Skeletal muscle tissue (tissue), 4 donors: ENCODE results near the gene RICTOR. TPM values are rescaled to one million over a fixed set of nuclear protein-coding genes. Genes with fewer than 3 reads are reported as not detected.
"Not testable (repeated sequence)": the region's sequence is repeated elsewhere in the genome, so short reads cannot be mapped to it uniquely, and the experiment has no call there.

Source experiments
- H3K27ac ChIP-seq: one replicate; pipeline ENCODE4 v1.7.0; 2013; ENCODE audit warnings: mild to moderate bottlenecking, low read depth, low read length, inconsistent platforms
- H3K27me3 ChIP-seq, 3 donors: one replicate each; pipeline ENCODE4 v1.7.0; 2013; ENCODE audit warnings: low read length in 3 of 3; ENCODE audit not compliant: control insufficient read depth in 3 of 3, insufficient read depth in 3 of 3
- H3K36me3 ChIP-seq, 3 donors: one replicate each; pipeline ENCODE4 v1.7.0; 2013; ENCODE audit warnings: low read length in 3 of 3; ENCODE audit not compliant: control insufficient read depth in 3 of 3, insufficient read depth in 3 of 3
- H3K4me1 ChIP-seq, 3 donors: one replicate each; pipeline ENCODE4 v1.7.0; 2013; ENCODE audit warnings: low read length in 3 of 3, mild to moderate bottlenecking in 3 of 3; ENCODE audit not compliant: control insufficient read depth in 3 of 3, insufficient read depth in 3 of 3
- H3K4me3 ChIP-seq, 3 donors: one replicate each; pipeline ENCODE4 v1.7.0; 2013; ENCODE audit warnings: low read length in 3 of 3
- H3K9ac ChIP-seq, 3 donors: one replicate each; pipeline ENCODE4 v1.7.0; 2013; ENCODE audit warnings: low read length in 3 of 3, mild to moderate bottlenecking in 3 of 3, moderate library complexity in 2 of 3, low read depth in 1 of 3
- H3K9me3 ChIP-seq, 3 donors: one replicate each; pipeline ENCODE4 v1.7.0; 2013; ENCODE audit warnings: low read length in 3 of 3; ENCODE audit not compliant: control insufficient read depth in 3 of 3
- total RNA-seq: library from RNA; depleted of rRNA; stranded (reverse); fragments of >200 nt; gene quantifications from one replicate; pipeline ENCODE4 v1.2.3, GENCODE V29; 2014
- donor health status: Osteomylitis.

The RICTOR gene
- total RNA-seq, 1 donor from 2014 or later: 32.9 TPM

GRCh38 chr5:39001683-39002082 lies 72.5 kb downstream of the RICTOR start:
- H3K27me3 ChIP-seq: no peaks in the 10 kb centered on the region
- peaks cover 0 to 4% (median 3%) of the 10 kb centered on the region in 3 donors for H3K36me3 ChIP-seq
- H3K9me3 ChIP-seq: no peaks in the 10 kb centered on the region
- H3K4me3 ChIP-seq: no peak overlapping the region
- no peak overlapping the region for H3K9ac ChIP-seq
- H3K27ac ChIP-seq: no peak overlapping the region
- no peaks in the 10 kb centered on the region for H3K4me1 ChIP-seq

GRCh38 chr5:38999037-38999436 lies 75.2 kb downstream of the RICTOR start:
- Histone ChIP-seq H3K9me3 (no peaks in the 10 kb centered on the region), H3K27me3 (no peaks in the 10 kb centered on the region), H3K4me1 (no peaks in the 10 kb centered on the region), H3K36me3 (peaks cover 0 to 4% (median 3%) of the 10 kb centered on the region in 3 donors), H3K4me3 (no peak overlapping the region), H3K9ac (no peak overlapping the region), H3K27ac (no peak overlapping the region)

- H3K27me3 ChIP-seq: no peaks in the 10 kb centered on the region
- peak overlapping the region in 1 of 3 donors; percentile 33 for H3K9ac ChIP-seq
- no peak overlapping the region for H3K4me3 ChIP-seq
- no peaks in the 10 kb centered on the region for H3K9me3 ChIP-seq
- no peaks in the 10 kb centered on the region for H3K4me1 ChIP-seq
- peak overlapping the region; percentile 16 for H3K27ac ChIP-seq
- peaks cover 0 to 4% (median 3%) of the 10 kb centered on the region in 3 donors for H3K36me3 ChIP-seq
Measured at GRCh38 chr5:38997591-38997990, 76.6 kb downstream of the RICTOR start.

- H3K4me3 ChIP-seq: no peak overlapping the region
- H3K36me3 ChIP-seq: no peaks in the 10 kb centered on the region
- H3K27ac ChIP-seq: no peak overlapping the region
- no peaks in the 10 kb centered on the region for H3K9me3 ChIP-seq
- no peaks in the 10 kb centered on the region for H3K27me3 ChIP-seq
- H3K9ac ChIP-seq: no peak overlapping the region
- no peaks in the 10 kb centered on the region for H3K4me1 ChIP-seq
Measured at GRCh38 chr5:38996123-38996522, 78.1 kb downstream of the RICTOR start.

GRCh38 chr5:38994324-38994927 lies 79.8 kb downstream of the RICTOR start:
- no peaks in the 10 kb centered on the region for H3K4me1 ChIP-seq
- H3K9me3 ChIP-seq: no peaks in the 10 kb centered on the region
- H3K4me3 ChIP-seq: no peak overlapping the region
- no peak overlapping the region for H3K9ac ChIP-seq
- H3K27me3 ChIP-seq: no peaks in the 10 kb centered on the region
- no peak overlapping the region for H3K27ac ChIP-seq
- H3K36me3 ChIP-seq: peaks cover 0 to 6% (median 6%) of the 10 kb centered on the region in 3 donors

- H3K27me3 ChIP-seq, H3K4me1 ChIP-seq, H3K4me3 ChIP-seq, H3K9me3 ChIP-seq, H3K27ac ChIP-seq, H3K9ac ChIP-seq, H3K36me3 ChIP-seq: not testable (repeated sequence)
Measured at GRCh38 chr5:38989974-38990719, 84.1 kb downstream of the RICTOR start.

GRCh38 chr5:38985909-38986452 lies 88.2 kb downstream of the RICTOR start:
- H3K27me3 ChIP-seq: no peaks in the 10 kb centered on the region
- no peaks in the 10 kb centered on the region for H3K9me3 ChIP-seq
- H3K4me1 ChIP-seq: no peaks in the 10 kb centered on the region
- no peak overlapping the region for H3K9ac ChIP-seq
- H3K4me3 ChIP-seq: no peak overlapping the region
- no peak overlapping the region for H3K27ac ChIP-seq
- H3K36me3 ChIP-seq: peaks cover 0 to 9% (median 6%) of the 10 kb centered on the region in 3 donors

- no peak overlapping the region for H3K27ac ChIP-seq
- H3K9ac ChIP-seq: no peak overlapping the region
- H3K4me1 ChIP-seq: no peaks in the 10 kb centered on the region
- peaks cover 0 to 10% (median 2%) of the 10 kb centered on the region in 3 donors for H3K36me3 ChIP-seq
- H3K9me3 ChIP-seq: no peaks in the 10 kb centered on the region
- H3K4me3 ChIP-seq: no peak overlapping the region
- H3K27me3 ChIP-seq: no peaks in the 10 kb centered on the region
Measured at GRCh38 chr5:38979535-38979934, 94.7 kb downstream of the RICTOR start.

GRCh38 chr5:38978036-38978435 lies 96.2 kb downstream of the RICTOR start:
- H3K9me3 ChIP-seq: no peaks in the 10 kb centered on the region
- H3K27me3 ChIP-seq: no peaks in the 10 kb centered on the region
- H3K27ac ChIP-seq: no peak overlapping the region
- no peak overlapping the region for H3K9ac ChIP-seq
- no peak overlapping the region for H3K4me3 ChIP-seq
- H3K4me1 ChIP-seq: no peaks in the 10 kb centered on the region
- H3K36me3 ChIP-seq: peaks cover 0 to 16% (median 5%) of the 10 kb centered on the region in 3 donors

GRCh38 chr5:38968665-38969064 lies 105.5 kb downstream of the RICTOR start:
- Histone ChIP-seq H3K27me3 (no peaks in the 10 kb centered on the region), H3K4me1 (no peaks in the 10 kb centered on the region), H3K4me3 (no peak overlapping the region), H3K36me3 (peaks cover 7 to 21% (median 18%) of the 10 kb centered on the region in 3 donors), H3K27ac (no peak overlapping the region), H3K9me3 (no peaks in the 10 kb centered on the region), H3K9ac (no peak overlapping the region)
